ENCODE data around the gene UQCRH.
"Not testable (repeated sequence)": the region's sequence is repeated elsewhere in the genome, so short reads cannot be mapped to it uniquely, and the experiment has no call there.

The UQCRH gene

DNA sequence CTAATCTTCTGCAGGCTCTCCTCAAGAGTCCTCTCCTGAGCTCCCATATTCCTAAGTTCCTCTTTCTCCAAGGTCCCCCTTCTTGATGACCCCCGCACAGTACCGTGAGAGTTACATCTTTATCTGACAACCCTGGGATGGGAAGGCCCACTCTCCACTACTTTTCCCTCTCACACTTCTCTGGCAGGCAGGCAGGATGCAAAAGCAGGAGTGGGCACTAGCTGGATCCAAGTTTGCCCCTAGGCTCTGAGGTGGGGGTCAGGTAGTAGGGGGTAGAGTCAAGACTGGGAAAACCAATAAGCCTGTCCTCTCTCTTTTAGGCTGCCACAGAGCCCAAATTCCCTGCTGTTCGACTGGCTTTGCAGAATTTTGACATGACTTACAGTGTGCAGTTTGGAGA, 41.0 kb downstream of the UQCRH start:
- no peak overlapping the region for H3K4me3 ChIP-seq (replicated peaks; ENCODE audit: low read depth, low read length)
- DNase-seq (ENCODE audit: low read depth) = no peak
- TF ChIP-seq, protein P1, sequence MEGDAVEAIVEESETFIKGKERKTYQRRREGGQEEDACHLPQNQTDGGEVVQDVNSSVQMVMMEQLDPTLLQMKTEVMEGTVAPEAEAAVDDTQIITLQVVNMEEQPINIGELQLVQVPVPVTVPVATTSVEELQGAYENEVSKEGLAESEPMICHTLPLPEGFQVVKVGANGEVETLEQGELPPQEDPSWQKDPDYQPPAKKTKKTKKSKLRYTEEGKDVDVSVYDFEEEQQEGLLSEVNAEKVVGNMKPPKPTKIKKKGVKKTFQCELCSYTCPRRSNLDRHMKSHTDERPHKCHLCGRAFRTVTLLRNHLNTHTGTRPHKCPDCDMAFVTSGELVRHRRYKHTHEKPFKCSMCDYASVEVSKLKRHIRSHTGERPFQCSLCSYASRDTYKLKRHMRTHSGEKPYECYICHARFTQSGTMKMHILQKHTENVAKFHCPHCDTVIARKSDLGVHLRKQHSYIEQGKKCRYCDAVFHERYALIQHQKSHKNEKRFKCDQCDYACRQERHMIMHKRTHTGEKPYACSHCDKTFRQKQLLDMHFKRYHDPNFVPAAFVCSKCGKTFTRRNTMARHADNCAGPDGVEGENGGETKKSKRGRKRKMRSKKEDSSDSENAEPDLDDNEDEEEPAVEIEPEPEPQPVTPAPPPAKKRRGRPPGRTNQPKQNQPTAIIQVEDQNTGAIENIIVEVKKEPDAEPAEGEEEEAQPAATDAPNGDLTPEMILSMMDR (IDR thresholded peaks at IDR 0.05; ENCODE audit: low read length, missing control alignments) = no peak

DNA sequence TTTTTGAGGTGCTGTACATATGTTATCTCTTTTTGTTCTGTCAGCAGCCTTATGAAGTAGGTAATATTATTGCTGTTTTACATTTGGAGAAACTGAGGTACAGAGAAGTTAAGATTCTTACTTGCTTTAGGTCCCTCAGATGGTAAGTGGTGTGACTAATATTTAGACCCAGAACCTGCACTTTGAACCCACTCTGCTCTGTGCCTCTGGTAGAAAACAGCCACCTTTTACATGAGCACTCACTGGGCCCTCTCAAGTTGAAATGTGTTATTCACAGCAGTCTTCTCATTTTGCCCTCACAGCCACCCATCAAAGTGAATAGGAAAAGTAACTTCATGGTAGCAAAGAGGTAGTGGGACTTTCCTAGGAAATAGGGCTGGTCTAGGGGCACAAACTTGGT, 41.8 kb downstream of the UQCRH start:
- H3K4me3 ChIP-seq (replicated peaks; ENCODE audit: low read depth, low read length) = no peak overlapping the region
- DNase-seq (ENCODE audit: low read depth) = no peak
- TF ChIP-seq, protein P1 (IDR thresholded peaks at IDR 0.05; ENCODE audit: low read length, missing control alignments) = no peak

DNA sequence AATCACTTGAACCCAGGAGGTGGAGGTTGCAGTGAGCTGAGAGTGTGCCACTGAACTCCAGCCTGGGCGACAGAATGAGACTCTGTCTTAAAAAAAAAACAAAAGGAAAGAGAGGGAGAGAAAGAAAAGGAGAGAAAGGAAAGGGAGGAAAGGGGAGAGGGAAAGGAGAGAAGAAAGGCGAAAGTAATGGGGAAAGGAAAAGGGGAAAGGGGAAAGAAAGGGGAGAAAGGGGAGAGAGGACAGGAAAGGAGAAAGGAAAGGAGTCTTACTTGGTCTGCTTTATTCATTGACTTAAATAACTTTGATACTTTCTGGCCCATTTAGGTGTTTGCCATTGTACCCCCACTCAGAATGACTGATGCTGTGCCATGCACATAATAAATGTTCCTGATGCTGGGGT, 48.9 kb downstream of the UQCRH start:
- DNase-seq (ENCODE audit: low read depth) = no peak
- TF ChIP-seq, protein P1 (IDR thresholded peaks at IDR 0.05; ENCODE audit: low read length, missing control alignments) = no peak
- no peak overlapping the region for H3K4me3 ChIP-seq (replicated peaks; ENCODE audit: low read depth, low read length)

DNA sequence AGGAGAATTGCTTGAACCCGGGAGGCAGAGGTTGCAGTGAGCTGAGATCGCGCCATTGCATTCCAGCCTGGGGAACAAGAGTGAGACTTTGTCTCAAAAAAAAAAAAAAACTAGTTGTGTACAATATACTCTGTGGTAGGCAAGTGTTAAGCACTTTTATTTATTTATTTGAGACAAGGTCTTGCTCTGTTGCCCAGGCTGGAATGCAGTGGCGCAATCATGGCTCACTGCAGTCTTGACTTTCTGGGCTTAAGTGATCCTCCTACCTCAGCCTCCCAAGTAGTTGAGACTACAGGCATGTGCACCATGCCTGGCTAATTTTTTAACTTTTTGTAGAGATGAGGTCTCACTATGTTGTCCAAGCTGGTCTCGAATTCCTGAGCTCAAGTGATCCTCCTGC, 52.4 kb downstream of the UQCRH start:
- H3K4me3 ChIP-seq (replicated peaks; ENCODE audit: low read depth, low read length); DNase-seq (ENCODE audit: low read depth): not testable (repeated sequence)

DNA sequence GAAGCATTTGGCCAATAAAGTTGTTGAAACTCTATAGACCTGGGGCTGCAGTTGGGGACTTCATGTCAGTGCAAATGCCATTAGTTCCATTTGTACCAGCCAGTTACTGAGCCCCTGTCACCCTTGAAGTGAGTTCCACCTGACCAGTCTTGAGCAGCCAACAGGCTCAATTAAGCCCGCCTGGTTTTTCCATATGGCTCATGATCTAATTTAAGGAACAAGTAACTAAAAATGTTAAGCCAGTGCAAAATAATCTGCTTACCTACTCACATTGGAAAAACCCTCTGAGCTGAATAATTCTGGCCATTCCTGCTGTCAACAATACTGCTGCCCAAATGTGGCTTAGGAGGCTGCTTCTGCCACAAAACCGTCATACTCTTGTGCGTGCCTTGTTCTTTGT, 58.7 kb downstream of the UQCRH start:
- no peak for DNase-seq (ENCODE audit: low read depth)
- H3K4me3 ChIP-seq (replicated peaks; ENCODE audit: low read depth, low read length) = no peak overlapping the region
- TF ChIP-seq, protein P1 (IDR thresholded peaks at IDR 0.05; ENCODE audit: low read length, missing control alignments) = no peak

DNA sequence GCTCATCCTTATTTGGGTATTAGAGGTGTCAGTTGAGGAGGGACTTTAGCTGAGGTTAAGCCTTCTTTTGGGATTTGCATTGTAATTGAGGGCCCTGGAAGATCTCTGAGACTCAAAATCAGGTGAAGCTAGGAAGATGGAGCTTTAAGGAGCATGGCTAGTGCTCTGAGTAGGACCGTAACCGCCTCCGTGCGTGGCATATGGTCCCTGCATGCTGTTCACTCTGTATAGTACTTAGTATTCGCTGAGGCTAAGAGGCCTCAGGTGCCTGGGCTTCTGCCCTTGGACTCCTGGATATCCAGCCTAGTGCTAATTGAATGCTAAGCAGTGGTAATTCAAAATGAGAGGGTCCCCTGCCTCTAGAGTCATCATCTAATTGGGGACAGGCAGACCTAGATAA, 59.6 kb downstream of the UQCRH start:
- TF ChIP-seq, protein P1 (IDR thresholded peaks at IDR 0.05; ENCODE audit: low read length, missing control alignments) = no peak
- DNase-seq (ENCODE audit: low read depth) = no peak
- no peak overlapping the region for H3K4me3 ChIP-seq (replicated peaks; ENCODE audit: low read depth, low read length)

DNA sequence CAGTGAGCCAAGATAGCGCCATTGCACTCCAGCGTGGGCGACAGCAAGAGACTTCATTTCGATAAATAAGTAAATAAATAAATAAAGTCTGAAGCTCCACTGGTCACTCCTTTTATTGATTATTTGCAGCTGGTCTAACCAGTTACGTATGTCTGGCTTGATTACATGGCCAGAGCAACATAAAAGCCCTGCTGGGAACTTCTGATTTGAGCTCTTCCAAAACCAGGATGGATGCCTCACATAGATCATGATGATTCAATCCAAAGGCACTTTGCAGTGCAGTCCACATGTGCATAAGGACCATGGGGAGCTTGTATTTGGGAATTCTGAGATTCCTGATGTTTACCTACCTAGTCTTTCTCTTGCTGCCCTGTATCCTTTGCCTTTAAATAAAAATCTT, 61.1 kb downstream of the UQCRH start:
- no peak for DNase-seq (ENCODE audit: low read depth)
- H3K4me3 ChIP-seq (replicated peaks; ENCODE audit: low read depth, low read length) = no peak overlapping the region
- TF ChIP-seq, protein P1 (IDR thresholded peaks at IDR 0.05; ENCODE audit: low read length, missing control alignments) = no peak

DNA sequence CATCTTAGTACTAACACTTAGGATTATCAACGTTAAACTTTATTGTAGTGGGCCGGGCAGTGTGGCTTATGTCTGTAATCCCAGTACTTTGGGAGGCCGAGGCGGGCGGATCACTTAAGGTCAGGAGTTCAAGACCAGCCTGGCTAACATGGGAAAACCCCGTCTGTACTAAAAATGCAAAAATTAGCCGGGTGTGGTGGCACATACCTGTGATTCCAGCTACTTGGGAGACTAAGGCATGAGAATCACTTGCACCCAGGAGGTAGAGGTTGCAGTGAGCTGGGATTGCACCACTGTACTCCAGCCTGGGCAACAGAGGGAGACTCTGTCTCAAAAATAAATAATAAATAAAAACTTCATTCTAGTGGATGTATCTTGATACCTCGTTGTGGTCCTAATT, 62.3 kb downstream of the UQCRH start:
- not testable (repeated sequence) for H3K4me3 ChIP-seq (replicated peaks; ENCODE audit: low read depth, low read length); DNase-seq (ENCODE audit: low read depth)
